ENCODE measurements around the gene MICU2. TPM values are rescaled to one million over a fixed set of nuclear protein-coding genes. Genes with fewer than 3 reads are reported as not detected.

The MICU2 gene
- total RNA-seq (2021; ENCODE audit: unreplicated experiment) (24.2 TPM), Bru-seq, nascent RNA (percentile 75 among the genes with signal in this experiment), BruChase-seq, experiment 1, labeled RNA remaining after a 2-hour chase (percentile 56 among the genes with signal in this experiment), BruChase-seq, experiment 2, labeled RNA remaining after a 6-hour chase (percentile 63 among the genes with signal in this experiment)
- 19.4 TPM for polyA plus RNA-seq (2012; ENCODE audit: insufficient read length)
- long read RNA-seq, transcript MICU2-201 (12 exons, 1,920 nt) = major isoform, 39 of 47 reads
- long read RNA-seq, partial matches to known transcripts = 3 of 47 reads
- long read RNA-seq, other reads (novel, unspliced or antisense) = 5 of 47 reads

DNA sequence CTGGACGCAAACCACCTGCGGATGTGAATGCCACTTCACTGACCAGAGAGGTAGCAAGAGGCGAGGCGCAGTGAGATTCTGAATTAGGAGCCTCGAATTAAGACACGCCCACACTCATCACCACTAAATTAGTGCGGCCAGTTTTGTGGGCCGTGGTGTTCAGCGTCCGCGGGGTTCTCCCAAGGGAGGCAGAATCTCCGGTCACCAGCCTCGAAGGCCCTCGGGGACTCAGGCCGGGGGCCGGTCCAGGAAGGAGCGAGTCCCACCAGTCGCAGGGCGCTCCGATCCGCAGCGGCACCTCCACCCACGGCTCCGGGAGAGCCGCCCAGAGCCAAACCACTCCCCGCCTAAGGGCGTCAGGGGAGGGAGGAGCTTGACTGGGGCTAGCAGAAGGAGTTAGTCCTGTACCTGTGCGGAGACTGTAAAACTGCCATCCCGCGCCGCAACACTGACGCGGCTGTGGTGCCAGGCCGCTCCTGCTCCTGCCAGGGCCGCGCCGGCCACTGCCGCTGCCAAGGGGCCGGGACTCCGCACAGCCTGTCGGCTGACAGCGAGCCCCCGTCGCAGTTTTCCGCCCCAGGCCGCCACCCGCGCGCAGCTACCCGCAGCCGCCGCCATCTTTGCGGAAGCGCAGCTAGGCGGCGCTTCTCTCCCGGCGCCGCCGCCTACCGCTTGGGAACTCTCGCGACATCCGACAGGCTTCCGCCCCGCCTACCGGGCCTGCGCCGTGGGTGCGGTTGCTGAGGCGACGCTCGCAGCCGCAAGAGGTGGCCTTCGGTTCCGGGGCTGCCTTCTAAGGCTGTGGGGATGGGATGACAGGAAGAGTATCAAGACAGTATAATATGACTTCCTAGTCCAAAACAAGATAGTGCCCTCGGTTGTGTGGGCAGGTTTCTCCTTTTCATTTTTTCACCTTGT is at the start of gene MICU2:
MICU2 (minus strand) TSS at position 640 of the 918 bp plus-strand sequence; CDS start at position 618, 22 bp downstream.
- H3K27ac ChIP-seq (ENCODE audit: low read length) = peak within 1 kb of the TSS; percentile 77
- POLR2A ChIA-PET = interaction anchor here (0.7 to 1.2 kb wide), 2 partner anchors 22 to 124 kb away, joined by 4 to 5 read pairs; no protein-coding TSS in a partner anchor
- CTCF ChIA-PET = no interaction called here
- intact Hi-C loops (cut with micrococcal nuclease; ENCODE audit: unreplicated experiment) = no loop called here
- H3K27me3 ChIP-seq (ENCODE audit: control insufficient read depth, insufficient read depth, low read length) = no peaks in the 10 kb centered on the region
- peak; percentile 71 for DNase-seq (ENCODE audit: low read depth, low spot score)
- in situ Hi-C loops (cut with HindIII; ENCODE audit: low pct_unique_long_range_greater_than_20kb, low sequenced_read_pairs) = no loop called here
- no peaks in the 10 kb centered on the region for H3K36me3 ChIP-seq (ENCODE audit: control insufficient read depth, insufficient read depth, low read length)
- peak within 1 kb of the TSS; percentile 71 to 84 for H3K4me3 ChIP-seq (ENCODE audit: low read depth in 2 of 2, low read length in 2 of 2)
- H3K9me3 ChIP-seq (ENCODE audit: control insufficient read depth, insufficient read depth, low read depth, low read length) = no peaks in the 10 kb centered on the region
- peak; percentile 99 for ATAC-seq
- H3K4me1 ChIP-seq (ENCODE audit: control insufficient read depth, insufficient read depth, low read length) = no peaks in the 10 kb centered on the region
- TF ChIP-seq SIN3A (IDR thresholded peaks at IDR 0.05; ENCODE audit: borderline replicate concordance, insufficient read depth, low read depth, low read length) (no peak), POLR2AphosphoS5 (IDR thresholded peaks at IDR 0.05; ENCODE audit: low read depth, low read length) (peak; percentile 92)
- BruUV-seq (replicated peaks) = no TSS peak

GRCh38 chr13:21641629-21642028 is 37.7 kb upstream of the MICU2 start:
- in situ Hi-C loops (cut with HindIII; ENCODE audit: low pct_unique_long_range_greater_than_20kb, low sequenced_read_pairs) = no loop called here
- Histone ChIP-seq H3K4me1 (ENCODE audit: control insufficient read depth, insufficient read depth, low read length) (no peaks in the 10 kb centered on the region), H3K27ac (ENCODE audit: low read length) (no peak overlapping the region), H3K4me3 (ENCODE audit: low read depth in 2 of 2, low read length in 2 of 2) (no peak overlapping the region), H3K36me3 (ENCODE audit: control insufficient read depth, insufficient read depth, low read length) (no peaks in the 10 kb centered on the region), H3K9me3 (ENCODE audit: control insufficient read depth, insufficient read depth, low read depth, low read length) (no peaks in the 10 kb centered on the region), H3K27me3 (ENCODE audit: control insufficient read depth, insufficient read depth, low read length) (no peaks in the 10 kb centered on the region)
- ChIA-PET POLR2A (no interaction called here), CTCF (no interaction called here)
- TF ChIP-seq TCF7L2 (IDR thresholded peaks at IDR 0.05; ENCODE audit: low read depth, low read length) = no peak
- TF ChIP-seq, protein P1, sequence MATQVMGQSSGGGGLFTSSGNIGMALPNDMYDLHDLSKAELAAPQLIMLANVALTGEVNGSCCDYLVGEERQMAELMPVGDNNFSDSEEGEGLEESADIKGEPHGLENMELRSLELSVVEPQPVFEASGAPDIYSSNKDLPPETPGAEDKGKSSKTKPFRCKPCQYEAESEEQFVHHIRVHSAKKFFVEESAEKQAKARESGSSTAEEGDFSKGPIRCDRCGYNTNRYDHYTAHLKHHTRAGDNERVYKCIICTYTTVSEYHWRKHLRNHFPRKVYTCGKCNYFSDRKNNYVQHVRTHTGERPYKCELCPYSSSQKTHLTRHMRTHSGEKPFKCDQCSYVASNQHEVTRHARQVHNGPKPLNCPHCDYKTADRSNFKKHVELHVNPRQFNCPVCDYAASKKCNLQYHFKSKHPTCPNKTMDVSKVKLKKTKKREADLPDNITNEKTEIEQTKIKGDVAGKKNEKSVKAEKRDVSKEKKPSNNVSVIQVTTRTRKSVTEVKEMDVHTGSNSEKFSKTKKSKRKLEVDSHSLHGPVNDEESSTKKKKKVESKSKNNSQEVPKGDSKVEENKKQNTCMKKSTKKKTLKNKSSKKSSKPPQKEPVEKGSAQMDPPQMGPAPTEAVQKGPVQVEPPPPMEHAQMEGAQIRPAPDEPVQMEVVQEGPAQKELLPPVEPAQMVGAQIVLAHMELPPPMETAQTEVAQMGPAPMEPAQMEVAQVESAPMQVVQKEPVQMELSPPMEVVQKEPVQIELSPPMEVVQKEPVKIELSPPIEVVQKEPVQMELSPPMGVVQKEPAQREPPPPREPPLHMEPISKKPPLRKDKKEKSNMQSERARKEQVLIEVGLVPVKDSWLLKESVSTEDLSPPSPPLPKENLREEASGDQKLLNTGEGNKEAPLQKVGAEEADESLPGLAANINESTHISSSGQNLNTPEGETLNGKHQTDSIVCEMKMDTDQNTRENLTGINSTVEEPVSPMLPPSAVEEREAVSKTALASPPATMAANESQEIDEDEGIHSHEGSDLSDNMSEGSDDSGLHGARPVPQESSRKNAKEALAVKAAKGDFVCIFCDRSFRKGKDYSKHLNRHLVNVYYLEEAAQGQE (IDR thresholded peaks at IDR 0.05; ENCODE audit: insufficient read depth in 1 of 2, low read depth in 2 of 2, low read length in 1 of 2) = no peak
- TF ChIP-seq SIN3A (IDR thresholded peaks at IDR 0.05; ENCODE audit: borderline replicate concordance, insufficient read depth, low read depth, low read length) = no peak
- TF ChIP-seq, protein P2, sequence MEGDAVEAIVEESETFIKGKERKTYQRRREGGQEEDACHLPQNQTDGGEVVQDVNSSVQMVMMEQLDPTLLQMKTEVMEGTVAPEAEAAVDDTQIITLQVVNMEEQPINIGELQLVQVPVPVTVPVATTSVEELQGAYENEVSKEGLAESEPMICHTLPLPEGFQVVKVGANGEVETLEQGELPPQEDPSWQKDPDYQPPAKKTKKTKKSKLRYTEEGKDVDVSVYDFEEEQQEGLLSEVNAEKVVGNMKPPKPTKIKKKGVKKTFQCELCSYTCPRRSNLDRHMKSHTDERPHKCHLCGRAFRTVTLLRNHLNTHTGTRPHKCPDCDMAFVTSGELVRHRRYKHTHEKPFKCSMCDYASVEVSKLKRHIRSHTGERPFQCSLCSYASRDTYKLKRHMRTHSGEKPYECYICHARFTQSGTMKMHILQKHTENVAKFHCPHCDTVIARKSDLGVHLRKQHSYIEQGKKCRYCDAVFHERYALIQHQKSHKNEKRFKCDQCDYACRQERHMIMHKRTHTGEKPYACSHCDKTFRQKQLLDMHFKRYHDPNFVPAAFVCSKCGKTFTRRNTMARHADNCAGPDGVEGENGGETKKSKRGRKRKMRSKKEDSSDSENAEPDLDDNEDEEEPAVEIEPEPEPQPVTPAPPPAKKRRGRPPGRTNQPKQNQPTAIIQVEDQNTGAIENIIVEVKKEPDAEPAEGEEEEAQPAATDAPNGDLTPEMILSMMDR (IDR thresholded peaks at IDR 0.05) = no peak
- no peak for TF ChIP-seq POLR2AphosphoS5 (IDR thresholded peaks at IDR 0.05; ENCODE audit: low read depth, low read length)
- DNase-seq (ENCODE audit: low read depth, low spot score) (no peak), ATAC-seq (no peak)
- intact Hi-C loops (cut with micrococcal nuclease; ENCODE audit: unreplicated experiment) = loop anchor here (10.0 kb wide), 1 partner anchor 133 kb away; no protein-coding TSS in a partner anchor
- BruUV-seq (replicated peaks) = no TSS peak
